SK-N-SH treated with all-trans-retinoic acid at 6 μM for 48 hours (cell line): ENCODE results near the gene TOP2A.
"Not testable (repeated sequence)": the region's sequence is repeated elsewhere in the genome, so short reads cannot be mapped to it uniquely, and the experiment has no call there.

Experiments used
- ATAC-seq: fragments of 200-7000 bp; cut with Tn5 transposase; 3 replicates; pipeline ENCODE4 v1.9.1; 2020; ENCODE audit warnings: mild to moderate bottlenecking, moderate library complexity
- ARNTL ChIP-seq: fragments of 450-650 bp; formaldehyde crosslinking; IDR thresholded peaks from 2 replicates; pipeline ENCODE4 v1.5.0; 2020; ENCODE audit warnings: low read depth, mild to moderate bottlenecking, moderate library complexity, borderline replicate concordance
- BACH2 ChIP-seq: fragments of 250-450 bp; sonication (Bioruptor Pico); IDR thresholded peaks from 2 replicates; pipeline ENCODE4 v1.9.0; 2021; ENCODE audit warnings: mild to moderate bottlenecking, borderline replicate concordance
- CSDC2 ChIP-seq: fragments of 250-450 bp; sonication (Bioruptor Pico); IDR thresholded peaks from 2 replicates; pipeline ENCODE4 v1.5.0; 2020; ENCODE audit warnings: mild to moderate bottlenecking, moderate library complexity
- ESRRG ChIP-seq: fragments of 250-450 bp; sonication (Bioruptor Pico); IDR thresholded peaks from 2 replicates; pipeline ENCODE4 v1.6.1; 2021; ENCODE audit warnings: mild to moderate bottlenecking
- ISL1 ChIP-seq: fragments of 250-450 bp; sonication (Bioruptor Pico); IDR thresholded peaks from 2 replicates; pipeline ENCODE4 v2.1.2; 2022; ENCODE audit warnings: mild to moderate bottlenecking, moderate library complexity
- OSR1 ChIP-seq: fragments of 250-450 bp; sonication (Bioruptor Pico); IDR thresholded peaks from 2 replicates; pipeline ENCODE4 v1.8.0; 2022; ENCODE audit warnings: moderate library complexity, mild to moderate bottlenecking, inconsistent platforms
- PPARA ChIP-seq: fragments of 250-450 bp; sonication (Bioruptor Pico); IDR thresholded peaks from 2 replicates; pipeline ENCODE4 v1.5.0; 2020; ENCODE audit warnings: mild to moderate bottlenecking, borderline replicate concordance
- RARB ChIP-seq: fragments of 250-450 bp; sonication (Bioruptor Pico); IDR thresholded peaks from 2 replicates; pipeline ENCODE4 v1.8.0; 2021; ENCODE audit warnings: mild to moderate bottlenecking, moderate library complexity
- SNAI2 ChIP-seq: fragments of 250-450 bp; sonication (Bioruptor Pico); IDR thresholded peaks from 2 replicates; pipeline ENCODE4 v1.5.0; 2020; ENCODE audit warnings: mild to moderate bottlenecking, moderate library complexity
- TCF4 ChIP-seq: fragments of 250-450 bp; sonication (Bioruptor Pico); IDR thresholded peaks from 2 replicates; pipeline ENCODE4 v1.8.0; 2021; ENCODE audit warnings: mild to moderate bottlenecking, moderate library complexity, borderline replicate concordance
- TOX ChIP-seq: fragments of 250-450 bp; sonication (Bioruptor Pico); IDR thresholded peaks from 2 replicates; pipeline ENCODE4 v1.8.0; 2021; ENCODE audit warnings: mild to moderate bottlenecking, moderate library complexity, borderline replicate concordance
- ZC3H10 ChIP-seq: fragments of 250-450 bp; sonication (Bioruptor Pico); IDR thresholded peaks from 2 replicates; pipeline ENCODE4 v1.5.1; 2021; ENCODE audit warnings: mild to moderate bottlenecking, moderate library complexity
- ZFP3 ChIP-seq: fragments of 250-450 bp; sonication (Bioruptor Pico); IDR thresholded peaks from 2 replicates; pipeline ENCODE4 v1.5.0; 2020; ENCODE audit warnings: mild to moderate bottlenecking, moderate library complexity
- ZFP30 ChIP-seq: fragments of 450-650 bp; formaldehyde crosslinking; IDR thresholded peaks from 2 replicates; pipeline ENCODE4 v1.5.0; 2022; ENCODE audit warnings: mild to moderate bottlenecking, moderate library complexity
- ZNF565 ChIP-seq: fragments of 450-650 bp; formaldehyde crosslinking; conservative IDR thresholded peaks from 2 replicates; pipeline ENCODE4 v1.5.0; 2020; ENCODE audit warnings: low read depth, mild to moderate bottlenecking, moderate library complexity
- ZNF70 ChIP-seq: fragments of 450-650 bp; formaldehyde crosslinking; IDR thresholded peaks from 2 replicates; pipeline ENCODE4 v1.5.0; 2020; ENCODE audit warnings: mild to moderate bottlenecking, moderate library complexity
- ZNF8 ChIP-seq: fragments of 450-650 bp; formaldehyde crosslinking; IDR thresholded peaks from 2 replicates; pipeline ENCODE4 v1.5.0; 2020; ENCODE audit warnings: mild to moderate bottlenecking, moderate library complexity
- TF ChIP-seq, protein P1 (sequence below): fragments of 250-450 bp; sonication (Bioruptor Pico); IDR thresholded peaks from 2 replicates; pipeline ENCODE4 v1.5.0; 2020; ENCODE audit warnings: mild to moderate bottlenecking, moderate library complexity
- TF ChIP-seq, protein P2 (sequence below): fragments of 250-450 bp; sonication (Bioruptor Pico); IDR thresholded peaks from 2 replicates; pipeline ENCODE4 v1.8.0; 2020; ENCODE audit warnings: mild to moderate bottlenecking, moderate library complexity, borderline replicate concordance
- TF ChIP-seq, protein P3 (sequence below): fragments of 250-450 bp; sonication (Bioruptor Pico); IDR thresholded peaks from 2 replicates; pipeline ENCODE4 v1.5.1; 2021; ENCODE audit warnings: mild to moderate bottlenecking, moderate library complexity
- TF ChIP-seq, protein P4 (sequence below): fragments of 250-450 bp; sonication (Bioruptor Pico); IDR thresholded peaks from 2 replicates; pipeline ENCODE4 v1.8.0; 2021; ENCODE audit warnings: low read depth, mild to moderate bottlenecking, moderate library complexity, borderline replicate concordance
- TF ChIP-seq, protein P5 (sequence below): fragments of 250-450 bp; sonication (Bioruptor Pico); IDR thresholded peaks from 2 replicates; pipeline ENCODE4 v1.5.1; 2020; ENCODE audit warnings: low read depth, mild to moderate bottlenecking, moderate library complexity

Gene TOP2A

DNA sequence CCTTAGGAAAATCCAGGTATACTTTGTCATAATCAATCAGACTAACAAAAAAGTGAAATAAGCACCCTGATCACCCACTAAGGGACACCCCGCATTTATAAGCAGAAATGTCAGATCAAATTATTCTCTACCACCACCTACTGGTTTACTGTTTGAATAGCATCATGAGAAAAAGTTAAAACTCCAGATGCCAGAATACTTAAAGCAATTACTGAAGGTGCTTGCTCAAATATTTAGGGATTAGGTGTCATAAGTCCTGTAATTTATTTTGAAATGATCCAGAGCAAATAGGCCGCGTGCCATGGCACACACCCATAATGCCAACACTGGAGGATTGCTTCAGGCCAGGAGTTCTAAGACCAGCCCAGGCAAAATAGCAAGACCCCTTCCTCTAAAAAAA lies 2.3 kb downstream of the TOP2A start:
- no peak for TF ChIP-seq ZC3H10
- TF ChIP-seq SNAI2 (CRISPR knock-in tag): no peak
- no peak for TF ChIP-seq ZNF70
- no peak for TF ChIP-seq ZNF8
- TF ChIP-seq, protein P1, sequence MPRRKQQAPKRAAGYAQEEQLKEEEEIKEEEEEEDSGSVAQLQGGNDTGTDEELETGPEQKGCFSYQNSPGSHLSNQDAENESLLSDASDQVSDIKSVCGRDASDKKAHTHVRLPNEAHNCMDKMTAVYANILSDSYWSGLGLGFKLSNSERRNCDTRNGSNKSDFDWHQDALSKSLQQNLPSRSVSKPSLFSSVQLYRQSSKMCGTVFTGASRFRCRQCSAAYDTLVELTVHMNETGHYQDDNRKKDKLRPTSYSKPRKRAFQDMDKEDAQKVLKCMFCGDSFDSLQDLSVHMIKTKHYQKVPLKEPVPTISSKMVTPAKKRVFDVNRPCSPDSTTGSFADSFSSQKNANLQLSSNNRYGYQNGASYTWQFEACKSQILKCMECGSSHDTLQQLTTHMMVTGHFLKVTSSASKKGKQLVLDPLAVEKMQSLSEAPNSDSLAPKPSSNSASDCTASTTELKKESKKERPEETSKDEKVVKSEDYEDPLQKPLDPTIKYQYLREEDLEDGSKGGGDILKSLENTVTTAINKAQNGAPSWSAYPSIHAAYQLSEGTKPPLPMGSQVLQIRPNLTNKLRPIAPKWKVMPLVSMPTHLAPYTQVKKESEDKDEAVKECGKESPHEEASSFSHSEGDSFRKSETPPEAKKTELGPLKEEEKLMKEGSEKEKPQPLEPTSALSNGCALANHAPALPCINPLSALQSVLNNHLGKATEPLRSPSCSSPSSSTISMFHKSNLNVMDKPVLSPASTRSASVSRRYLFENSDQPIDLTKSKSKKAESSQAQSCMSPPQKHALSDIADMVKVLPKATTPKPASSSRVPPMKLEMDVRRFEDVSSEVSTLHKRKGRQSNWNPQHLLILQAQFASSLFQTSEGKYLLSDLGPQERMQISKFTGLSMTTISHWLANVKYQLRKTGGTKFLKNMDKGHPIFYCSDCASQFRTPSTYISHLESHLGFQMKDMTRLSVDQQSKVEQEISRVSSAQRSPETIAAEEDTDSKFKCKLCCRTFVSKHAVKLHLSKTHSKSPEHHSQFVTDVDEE (CRISPR knock-in tag): no peak
- TF ChIP-seq TOX (CRISPR knock-in tag): no peak
- no peak for TF ChIP-seq CSDC2
- TF ChIP-seq, protein P2, sequence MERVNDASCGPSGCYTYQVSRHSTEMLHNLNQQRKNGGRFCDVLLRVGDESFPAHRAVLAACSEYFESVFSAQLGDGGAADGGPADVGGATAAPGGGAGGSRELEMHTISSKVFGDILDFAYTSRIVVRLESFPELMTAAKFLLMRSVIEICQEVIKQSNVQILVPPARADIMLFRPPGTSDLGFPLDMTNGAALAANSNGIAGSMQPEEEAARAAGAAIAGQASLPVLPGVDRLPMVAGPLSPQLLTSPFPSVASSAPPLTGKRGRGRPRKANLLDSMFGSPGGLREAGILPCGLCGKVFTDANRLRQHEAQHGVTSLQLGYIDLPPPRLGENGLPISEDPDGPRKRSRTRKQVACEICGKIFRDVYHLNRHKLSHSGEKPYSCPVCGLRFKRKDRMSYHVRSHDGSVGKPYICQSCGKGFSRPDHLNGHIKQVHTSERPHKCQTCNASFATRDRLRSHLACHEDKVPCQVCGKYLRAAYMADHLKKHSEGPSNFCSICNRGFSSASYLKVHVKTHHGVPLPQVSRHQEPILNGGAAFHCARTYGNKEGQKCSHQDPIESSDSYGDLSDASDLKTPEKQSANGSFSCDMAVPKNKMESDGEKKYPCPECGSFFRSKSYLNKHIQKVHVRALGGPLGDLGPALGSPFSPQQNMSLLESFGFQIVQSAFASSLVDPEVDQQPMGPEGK (CRISPR knock-in tag): no peak
- no peak for TF ChIP-seq RARB (CRISPR knock-in tag)
- TF ChIP-seq, protein P3, sequence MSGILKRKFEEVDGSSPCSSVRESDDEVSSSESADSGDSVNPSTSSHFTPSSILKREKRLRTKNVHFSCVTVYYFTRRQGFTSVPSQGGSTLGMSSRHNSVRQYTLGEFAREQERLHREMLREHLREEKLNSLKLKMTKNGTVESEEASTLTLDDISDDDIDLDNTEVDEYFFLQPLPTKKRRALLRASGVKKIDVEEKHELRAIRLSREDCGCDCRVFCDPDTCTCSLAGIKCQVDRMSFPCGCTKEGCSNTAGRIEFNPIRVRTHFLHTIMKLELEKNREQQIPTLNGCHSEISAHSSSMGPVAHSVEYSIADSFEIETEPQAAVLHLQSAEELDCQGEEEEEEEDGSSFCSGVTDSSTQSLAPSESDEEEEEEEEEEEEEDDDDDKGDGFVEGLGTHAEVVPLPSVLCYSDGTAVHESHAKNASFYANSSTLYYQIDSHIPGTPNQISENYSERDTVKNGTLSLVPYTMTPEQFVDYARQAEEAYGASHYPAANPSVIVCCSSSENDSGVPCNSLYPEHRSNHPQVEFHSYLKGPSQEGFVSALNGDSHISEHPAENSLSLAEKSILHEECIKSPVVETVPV: no peak
- TF ChIP-seq ISL1 (CRISPR knock-in tag): no peak
- TF ChIP-seq BACH2 (CRISPR knock-in tag): no peak
- TF ChIP-seq ZNF565 (CRISPR knock-in tag): no peak
- TF ChIP-seq, protein P4, sequence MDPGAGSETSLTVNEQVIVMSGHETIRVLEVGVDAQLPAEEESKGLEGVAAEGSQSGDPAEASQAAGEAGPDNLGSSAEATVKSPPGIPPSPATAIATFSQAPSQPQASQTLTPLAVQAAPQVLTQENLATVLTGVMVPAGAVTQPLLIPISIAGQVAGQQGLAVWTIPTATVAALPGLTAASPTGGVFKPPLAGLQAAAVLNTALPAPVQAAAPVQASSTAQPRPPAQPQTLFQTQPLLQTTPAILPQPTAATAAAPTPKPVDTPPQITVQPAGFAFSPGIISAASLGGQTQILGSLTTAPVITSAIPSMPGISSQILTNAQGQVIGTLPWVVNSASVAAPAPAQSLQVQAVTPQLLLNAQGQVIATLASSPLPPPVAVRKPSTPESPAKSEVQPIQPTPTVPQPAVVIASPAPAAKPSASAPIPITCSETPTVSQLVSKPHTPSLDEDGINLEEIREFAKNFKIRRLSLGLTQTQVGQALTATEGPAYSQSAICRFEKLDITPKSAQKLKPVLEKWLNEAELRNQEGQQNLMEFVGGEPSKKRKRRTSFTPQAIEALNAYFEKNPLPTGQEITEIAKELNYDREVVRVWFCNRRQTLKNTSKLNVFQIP: no peak
- TF ChIP-seq, protein P5, sequence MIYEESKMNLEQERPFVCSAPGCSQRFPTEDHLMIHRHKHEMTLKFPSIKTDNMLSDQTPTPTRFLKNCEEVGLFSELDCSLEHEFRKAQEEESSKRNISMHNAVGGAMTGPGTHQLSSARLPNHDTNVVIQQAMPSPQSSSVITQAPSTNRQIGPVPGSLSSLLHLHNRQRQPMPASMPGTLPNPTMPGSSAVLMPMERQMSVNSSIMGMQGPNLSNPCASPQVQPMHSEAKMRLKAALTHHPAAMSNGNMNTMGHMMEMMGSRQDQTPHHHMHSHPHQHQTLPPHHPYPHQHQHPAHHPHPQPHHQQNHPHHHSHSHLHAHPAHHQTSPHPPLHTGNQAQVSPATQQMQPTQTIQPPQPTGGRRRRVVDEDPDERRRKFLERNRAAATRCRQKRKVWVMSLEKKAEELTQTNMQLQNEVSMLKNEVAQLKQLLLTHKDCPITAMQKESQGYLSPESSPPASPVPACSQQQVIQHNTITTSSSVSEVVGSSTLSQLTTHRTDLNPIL (CRISPR knock-in tag): no peak
- TF ChIP-seq ZFP30 (CRISPR knock-in tag): no peak
- no peak for TF ChIP-seq ZFP3 (CRISPR knock-in tag)
- TF ChIP-seq PPARA (CRISPR knock-in tag): no peak
- TF ChIP-seq ESRRG (CRISPR knock-in tag): no peak
- no peak for TF ChIP-seq TCF4

DNA sequence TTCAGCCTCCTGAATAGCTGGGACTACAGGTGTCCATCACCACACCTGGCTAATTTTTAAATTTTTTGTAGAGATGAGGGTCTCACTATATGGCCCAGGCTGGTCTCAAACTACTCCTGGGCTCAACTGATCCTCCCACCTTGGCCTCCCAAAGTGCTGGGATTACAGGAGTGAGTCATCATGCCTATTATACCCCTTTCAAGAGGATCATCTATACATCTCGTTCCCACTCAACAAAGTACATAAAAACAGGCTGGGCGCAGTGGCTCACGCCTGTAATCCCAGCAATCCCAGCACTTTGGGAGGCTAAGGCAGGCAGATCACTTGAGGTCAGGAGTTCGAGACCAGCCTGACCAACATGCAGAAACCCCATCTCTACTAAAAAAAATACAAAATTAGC lies 3.4 kb downstream of the TOP2A start:
- not testable (repeated sequence) for ATAC-seq

More for the DNA sequence above, 2.3 kb downstream of the TOP2A start:
- no peak for ATAC-seq

DNA sequence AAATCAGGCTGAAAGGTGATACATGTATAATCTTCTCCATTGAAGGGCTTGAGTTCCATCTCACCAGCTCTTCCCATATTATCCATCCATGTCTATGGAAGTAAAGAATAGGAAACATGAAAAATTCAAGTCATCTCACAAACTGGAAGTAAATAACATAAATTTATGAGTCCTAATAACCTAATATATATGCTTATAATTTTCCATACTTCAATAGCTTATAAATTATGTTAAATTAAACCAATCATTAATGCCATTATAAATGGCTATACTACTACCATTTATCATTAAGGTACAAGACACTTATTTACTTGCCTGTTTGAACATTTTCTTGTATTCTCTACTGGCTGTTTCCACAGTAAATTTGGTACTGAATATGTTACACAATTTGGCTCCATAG lies 4.8 kb downstream of the TOP2A start:
- ATAC-seq: no peak
- TF ChIP-seq PPARA (CRISPR knock-in tag) (no peak), OSR1 (no peak), ZFP3 (CRISPR knock-in tag) (no peak), TOX (CRISPR knock-in tag) (no peak), ISL1 (CRISPR knock-in tag) (no peak), BACH2 (CRISPR knock-in tag) (no peak), SNAI2 (CRISPR knock-in tag) (no peak), RARB (CRISPR knock-in tag) (no peak), ZFP30 (CRISPR knock-in tag) (no peak), TCF4 (no peak), ARNTL (CRISPR knock-in tag) (no peak), CSDC2 (no peak)
- TF ChIP-seq, protein P4: no peak
- TF ChIP-seq, protein P5 (CRISPR knock-in tag): no peak
- TF ChIP-seq, protein P1 (CRISPR knock-in tag): no peak
